Measurements from ENCODE around the gene CAMK2A.

Gene CAMK2A

GRCh38 chr5:150315245-150315644 lies 25.7 kb upstream of the CAMK2A start:
- no peak for DNase-seq (ENCODE audit: low spot score)

DNA sequence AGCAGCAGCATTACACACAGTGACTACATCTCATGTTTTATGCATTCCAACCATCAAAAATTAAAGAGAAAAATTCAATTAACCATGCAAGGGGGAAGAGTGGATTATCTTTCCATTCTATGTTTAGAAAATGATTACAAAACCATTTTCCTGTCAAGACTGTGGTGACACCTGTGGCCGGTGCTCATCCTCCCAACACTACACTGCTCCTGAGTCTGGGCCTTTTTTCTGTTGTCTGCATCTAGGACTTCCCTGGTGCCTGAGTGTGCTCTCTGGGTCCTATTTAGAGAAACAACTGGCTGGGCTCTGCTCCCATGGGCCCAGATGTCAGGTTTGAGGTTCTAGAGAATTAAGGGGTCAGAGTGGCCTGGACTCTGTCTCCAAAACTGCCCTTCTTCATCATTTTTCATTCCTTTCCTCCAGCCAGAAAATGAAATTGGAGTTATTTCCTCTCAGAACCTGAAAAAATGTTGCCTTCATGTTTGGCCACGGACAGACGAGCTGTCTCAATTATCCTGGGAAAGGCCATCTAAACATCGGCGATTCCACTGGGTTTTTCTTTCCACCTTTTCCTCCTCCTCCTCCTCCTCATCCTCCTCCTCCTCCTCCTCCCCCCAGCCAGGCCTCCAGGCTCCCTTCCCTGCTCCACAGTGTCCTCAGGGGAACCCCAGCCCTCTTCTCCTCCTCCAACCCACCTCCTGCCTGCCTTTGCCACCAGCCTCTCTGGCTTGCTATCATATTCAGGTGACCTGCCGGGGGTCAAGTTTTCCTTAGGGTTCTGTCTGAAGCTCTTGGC lies 24.5 kb upstream of the CAMK2A start:
- no peak for DNase-seq (ENCODE audit: low spot score)

GRCh38 chr5:150313501-150313900 lies 23.9 kb upstream of the CAMK2A start:
- no peak for DNase-seq (ENCODE audit: low spot score)

DNA sequence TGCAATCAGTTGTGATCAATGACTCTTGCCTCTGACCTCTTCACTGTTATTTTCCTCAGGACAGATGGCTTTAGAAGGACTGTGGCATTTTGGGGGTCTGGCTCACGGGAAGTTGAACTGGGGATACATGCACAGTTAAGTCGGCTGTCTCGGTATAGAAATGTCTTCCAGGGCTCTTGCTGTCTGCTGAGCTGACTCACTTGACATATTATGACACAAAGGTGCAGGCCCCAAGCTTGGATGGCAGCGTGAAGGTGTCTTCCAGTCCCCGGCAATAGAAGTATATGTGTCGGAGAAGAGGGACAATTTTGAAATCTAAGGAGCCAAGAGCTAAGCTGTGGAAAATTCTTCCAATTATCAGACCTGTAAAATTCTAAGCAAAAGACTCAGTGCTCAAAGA lies 22.9 kb upstream of the CAMK2A start:
- no peak for DNase-seq (ENCODE audit: low spot score)

DNA sequence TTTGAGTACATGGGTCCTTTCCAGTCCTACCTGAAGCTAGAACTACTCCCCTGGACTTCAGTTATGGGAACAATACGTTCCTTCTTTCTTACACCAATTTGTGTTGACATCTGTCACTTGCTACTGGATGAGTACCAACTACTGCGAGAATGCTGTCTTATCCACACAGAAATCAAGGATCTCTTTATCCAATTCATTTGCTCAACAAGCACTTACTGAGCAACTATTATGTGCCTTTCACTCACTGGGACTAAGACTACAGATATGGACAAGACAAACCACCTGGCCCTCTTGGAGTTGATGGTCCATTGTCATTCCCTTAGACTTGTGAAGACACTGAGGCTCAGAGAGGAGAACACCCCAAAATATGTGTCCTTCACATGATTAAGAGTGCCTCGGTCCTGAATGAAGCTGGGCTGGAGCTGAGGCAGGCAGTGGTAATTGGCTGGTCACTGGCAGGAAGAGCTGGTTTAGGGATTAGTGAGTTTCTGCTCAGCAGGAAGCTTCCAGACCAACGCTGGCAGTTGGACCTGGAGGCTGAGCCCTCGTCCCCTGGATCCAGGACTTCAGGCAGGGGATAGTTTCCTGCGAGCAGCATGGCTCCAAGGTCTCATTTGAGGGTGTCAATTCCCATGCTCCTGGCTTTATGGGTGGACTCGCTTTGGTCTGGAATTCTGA lies 21.6 kb upstream of the CAMK2A start:
- DNase-seq (ENCODE audit: low spot score) = no peak

DNA sequence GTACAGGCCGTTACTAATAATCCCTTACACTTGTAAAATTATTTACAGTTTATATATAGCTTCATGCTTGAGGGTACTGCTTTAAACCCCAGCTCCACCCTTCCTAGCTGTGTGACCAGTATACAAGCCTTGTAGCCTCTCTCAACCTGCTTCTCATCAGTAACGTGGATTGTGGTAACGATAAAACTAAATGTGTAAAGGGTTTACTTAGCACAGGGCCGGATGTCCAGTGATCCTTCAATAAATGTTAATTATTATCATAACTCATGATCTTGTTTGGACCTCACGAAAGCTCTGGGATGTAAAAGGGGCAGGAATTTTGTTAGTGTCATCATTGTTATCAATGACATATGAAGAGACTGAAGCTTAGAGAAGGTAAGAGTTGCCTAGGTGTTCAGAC lies 20.7 kb upstream of the CAMK2A start:
- DNase-seq (ENCODE audit: low spot score) = no peak

DNA sequence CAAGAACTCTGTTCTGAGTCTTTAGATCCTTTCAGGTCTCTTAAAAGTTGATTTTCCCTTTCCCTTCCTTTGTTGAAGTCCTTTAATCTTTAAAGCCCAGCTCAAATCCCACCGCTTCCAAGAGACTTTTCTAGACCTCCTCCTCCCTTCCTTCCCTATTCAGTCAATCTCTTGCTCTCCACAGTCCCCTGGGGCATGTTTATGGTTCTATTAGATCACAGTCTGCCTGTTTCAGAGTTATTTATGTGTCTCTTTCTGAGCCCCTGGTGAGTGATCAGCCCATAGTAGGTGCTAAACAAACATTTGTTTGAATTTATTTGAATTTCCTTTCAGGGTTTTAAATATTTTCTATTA lies 20.3 kb upstream of the CAMK2A start:
- DNase-seq (ENCODE audit: low spot score) = no peak

GRCh38 chr5:150309101-150309885 lies 19.7 kb upstream of the CAMK2A start:
- no peak for DNase-seq (ENCODE audit: low spot score)

- DNase-seq (ENCODE audit: low spot score) = no peak
Observed at GRCh38 chr5:150307617-150308426, 18.2 kb upstream of the CAMK2A start.

DNA sequence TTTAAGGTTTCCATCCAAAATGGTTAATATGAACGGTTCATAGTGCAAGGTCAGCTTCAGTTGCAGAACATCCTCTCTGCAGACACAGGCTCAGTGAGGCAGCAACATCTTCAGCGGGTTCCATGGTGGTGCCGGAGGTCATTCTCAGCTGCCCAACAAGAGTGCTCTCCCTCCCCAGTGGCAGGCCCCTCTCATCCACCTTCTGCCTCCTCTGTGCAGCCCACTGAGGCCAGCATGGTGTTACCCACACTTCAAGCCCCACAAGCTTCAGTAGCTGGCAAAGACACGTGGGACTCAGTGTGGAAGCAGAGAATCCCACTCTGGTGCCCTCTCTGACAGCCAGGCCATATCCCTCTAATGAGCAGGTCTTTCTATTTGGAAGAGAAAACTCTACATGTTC lies 17.2 kb upstream of the CAMK2A start:
- DNase-seq (ENCODE audit: low spot score) = no peak

GRCh38 chr5:150305557-150305956 lies 16.0 kb upstream of the CAMK2A start:
- no peak for DNase-seq (ENCODE audit: low spot score)

DNA sequence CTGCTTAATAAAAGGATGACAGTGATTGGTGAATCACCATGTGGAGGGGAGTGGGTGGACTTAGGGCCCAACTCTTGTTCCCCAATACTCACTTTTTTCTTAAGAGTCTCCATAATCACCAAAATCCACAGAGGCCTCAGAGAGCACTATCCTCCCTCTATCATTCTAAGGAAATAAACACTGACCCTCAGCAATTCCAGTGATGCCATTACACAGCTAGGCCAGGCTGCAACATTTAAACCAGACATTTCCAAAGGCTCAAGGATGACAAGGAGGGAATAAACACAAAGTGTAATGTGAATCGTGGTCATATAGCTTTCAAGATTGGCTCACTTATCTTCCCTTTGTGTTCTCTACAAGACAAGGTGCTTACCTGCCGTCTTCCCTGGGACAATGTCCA lies 15.5 kb upstream of the CAMK2A start:
- DNase-seq (ENCODE audit: low spot score) = no peak

DNA sequence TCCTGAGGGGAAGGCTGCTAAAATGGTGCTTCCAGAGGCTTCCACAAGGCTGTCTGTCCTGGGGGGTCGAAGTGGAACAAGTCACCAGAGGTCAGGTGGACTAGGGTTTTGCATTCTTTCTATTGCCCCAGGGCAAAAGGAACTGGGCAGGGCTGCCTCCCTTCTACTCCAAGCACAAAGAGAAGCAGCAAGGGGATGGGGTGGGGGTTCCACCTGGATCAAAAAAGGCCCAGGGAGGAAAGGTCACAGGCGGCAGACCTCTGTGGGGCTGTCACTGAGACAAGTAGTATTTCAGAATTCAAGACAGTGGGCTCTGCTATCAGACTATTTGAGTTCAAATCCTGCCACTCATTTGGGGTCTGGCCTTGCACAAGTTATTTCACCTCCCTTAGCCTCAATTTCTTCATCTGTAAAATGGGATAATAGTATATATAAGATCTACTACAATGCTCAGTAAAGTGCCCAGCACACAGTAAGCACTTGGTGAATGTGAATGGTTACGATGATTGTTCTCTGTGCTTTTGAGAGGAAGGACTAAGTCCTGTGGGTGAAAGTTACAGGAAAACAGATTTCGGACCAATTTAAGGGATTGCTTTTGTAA lies 15.0 kb upstream of the CAMK2A start:
- no peak for DNase-seq (ENCODE audit: low spot score)

- DNase-seq (ENCODE audit: low spot score) = no peak
Observed at GRCh38 chr5:150303660-150304386, 14.2 kb upstream of the CAMK2A start.

- DNase-seq (ENCODE audit: low spot score) = peak; percentile 38
Observed at GRCh38 chr5:150303070-150303615, 13.6 kb upstream of the CAMK2A start.

DNA sequence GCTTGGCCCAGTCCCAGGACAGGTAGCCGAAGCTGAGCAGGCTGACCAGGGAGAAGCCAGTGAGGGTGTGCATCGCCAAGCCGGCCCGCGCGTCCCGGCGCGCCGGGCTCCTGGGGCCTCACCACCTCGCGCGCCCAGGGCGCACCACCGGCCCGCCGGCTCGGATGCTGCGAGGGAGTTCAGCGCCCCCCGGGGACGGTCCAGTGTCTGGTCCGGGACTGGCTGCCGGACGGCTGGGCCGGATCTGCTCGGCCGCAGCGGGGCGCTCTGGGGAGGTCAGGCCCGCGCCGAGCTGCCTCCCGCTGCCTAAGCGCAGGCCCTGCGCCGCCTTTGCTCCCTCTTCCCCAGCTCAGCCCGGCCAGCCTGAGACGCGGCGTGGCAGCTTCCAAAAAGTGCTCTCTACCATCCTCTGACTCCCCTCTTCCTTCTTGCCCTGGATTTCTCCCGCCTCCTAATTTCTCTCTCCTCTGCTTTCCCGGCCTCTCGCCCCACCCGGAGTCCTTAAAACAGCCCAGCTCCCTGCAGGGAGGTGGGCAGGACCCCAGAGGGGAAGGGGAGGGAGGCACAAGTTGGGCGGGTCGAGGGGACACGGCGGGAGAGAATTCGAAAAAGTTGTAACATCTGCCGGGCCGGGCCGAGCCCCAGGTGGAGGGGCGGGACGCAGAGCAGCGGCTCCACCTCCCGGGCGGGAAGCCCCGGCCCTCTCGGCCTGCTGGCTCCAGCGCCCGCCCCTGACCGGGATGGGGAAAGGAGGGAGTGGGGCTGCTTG lies 12.9 kb upstream of the CAMK2A start, which contains the start of gene ARSI:
Gene ARSI, minus strand, starts transcription at position 605 of the 769 bp plus-strand sequence. Its CDS starts 532 bp downstream, at position 73.
- peak; percentile 62 for DNase-seq (ENCODE audit: low spot score)

GRCh38 chr5:150301901-150302300 lies 12.3 kb upstream of the CAMK2A start:
- DNase-seq (ENCODE audit: low spot score) = no peak

- DNase-seq (ENCODE audit: low spot score) = peak; percentile 41
Observed at GRCh38 chr5:150301170-150301505, 11.6 kb upstream of the CAMK2A start.

DNA sequence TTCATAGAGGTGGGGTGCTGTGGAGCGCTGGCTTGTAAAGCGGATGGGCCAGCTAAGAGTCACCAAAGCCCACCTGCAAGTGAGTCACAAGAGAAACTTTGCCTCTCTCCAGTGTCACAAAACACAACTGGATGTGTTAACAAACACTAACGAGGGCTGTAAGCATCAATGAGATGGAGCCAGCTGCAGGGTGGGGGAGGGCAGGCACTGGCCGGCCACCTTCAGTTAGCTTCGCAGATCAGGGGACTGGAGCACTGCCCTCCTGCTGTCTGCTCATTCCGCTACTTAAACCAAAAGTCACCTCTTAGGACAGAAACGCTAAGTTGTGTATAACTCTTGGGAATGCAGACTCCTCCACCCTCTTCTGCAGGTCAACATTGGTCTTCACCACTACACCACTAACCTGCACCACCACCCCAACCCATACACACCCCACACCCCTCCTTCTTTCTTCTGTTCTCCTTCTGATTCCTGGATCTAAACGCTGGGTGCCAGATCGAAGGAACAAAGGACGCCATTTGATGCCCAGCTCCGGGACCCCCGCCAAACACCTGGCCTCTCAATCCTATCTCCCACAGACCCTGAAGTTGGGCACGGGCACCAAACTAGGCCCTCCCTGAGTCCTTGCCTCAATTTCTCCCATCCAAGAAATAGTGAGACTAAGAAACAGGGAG lies 11.1 kb upstream of the CAMK2A start:
- peak; percentile 35 for DNase-seq (ENCODE audit: low spot score)

Data from cerebellar cortex (tissue), 1 donor.